ENCODE results near the gene ANKS4B.
"Not testable (repeated sequence)": the region's sequence is repeated elsewhere in the genome, so short reads cannot be mapped to it uniquely, and the experiment has no call there.

Gene ANKS4B

DNA sequence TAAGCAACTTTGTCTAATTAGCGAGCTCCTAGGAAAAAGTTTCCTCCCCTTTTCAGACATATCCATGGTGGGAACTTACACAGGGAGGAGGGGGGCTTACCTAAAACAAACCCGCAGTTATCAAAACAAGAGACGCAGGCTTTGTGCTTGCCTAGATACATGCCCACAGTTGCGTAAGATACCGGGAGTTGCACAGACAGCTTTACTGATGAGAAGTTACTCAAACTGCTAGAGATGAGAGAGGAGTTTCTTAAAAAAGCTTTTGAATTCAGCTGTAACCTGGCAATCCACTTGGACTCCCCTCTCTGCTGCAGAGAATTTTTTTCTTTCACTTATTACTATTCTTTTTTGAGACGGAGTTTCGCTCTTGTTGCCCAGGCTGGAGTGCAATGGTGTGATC lies 15.3 kb upstream of the ANKS4B start:
- DNase-seq (ENCODE audit: low read depth in 3 of 3): no peak

DNA sequence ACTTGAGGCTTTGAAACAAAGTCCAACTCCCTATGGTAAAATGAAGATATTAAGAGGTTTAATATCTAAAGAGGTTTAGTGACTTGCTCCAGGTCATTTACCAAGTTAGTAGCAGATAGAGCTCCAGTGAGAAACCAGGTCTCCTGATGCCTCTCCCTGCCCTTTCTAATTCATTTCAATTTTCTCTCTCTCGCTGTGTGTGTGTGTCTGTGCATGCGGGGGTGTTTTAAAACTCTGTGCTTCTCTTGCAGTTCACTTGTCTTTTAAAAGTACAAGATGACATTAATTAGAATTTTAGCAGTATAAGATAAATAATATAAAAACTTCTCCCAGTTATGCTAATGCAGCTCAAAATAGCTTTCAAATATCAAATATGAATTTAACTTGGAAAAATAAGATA lies 13.9 kb upstream of the ANKS4B start:
- no peak for DNase-seq (ENCODE audit: low read depth in 3 of 3)

DNA sequence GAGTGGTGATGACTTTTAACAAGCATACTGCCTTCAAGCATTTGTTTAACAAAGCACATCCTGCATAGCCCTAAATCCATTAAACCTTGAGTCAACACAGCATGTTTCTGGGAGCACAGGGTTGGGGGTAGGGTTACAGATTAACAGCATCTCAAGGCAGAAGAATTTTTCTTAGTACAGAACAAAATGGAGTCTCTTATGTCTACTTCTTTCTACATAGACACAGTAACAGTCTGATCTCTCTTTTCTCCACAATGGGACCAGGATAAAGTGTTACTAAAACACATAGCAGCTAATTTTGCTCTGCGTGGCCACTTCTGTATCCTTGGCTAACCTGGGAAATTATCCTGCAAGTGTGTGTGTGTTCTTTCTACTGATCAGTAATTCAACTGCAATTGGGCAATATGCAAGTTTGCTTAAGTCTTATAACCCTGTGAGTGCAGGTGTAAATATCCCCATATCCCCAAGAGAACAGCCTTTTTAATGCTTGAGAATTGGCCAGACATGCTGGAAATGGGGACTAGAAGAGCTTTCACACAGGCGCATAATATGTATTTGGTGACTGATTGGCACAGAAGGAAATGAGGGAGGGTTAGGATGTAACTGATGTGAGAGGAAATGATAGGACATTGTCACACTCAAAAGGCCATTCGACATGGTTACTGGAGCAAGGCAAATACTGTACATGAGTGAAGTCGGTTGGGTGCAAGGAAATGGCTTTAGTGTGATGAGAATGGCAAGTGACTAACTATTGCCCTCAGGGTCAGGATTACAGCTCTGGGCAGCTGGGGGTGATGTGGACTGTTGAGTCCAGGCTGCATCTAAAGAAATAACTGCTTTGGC lies 10.8 kb upstream of the ANKS4B start:
- DNase-seq (ENCODE audit: low read depth in 3 of 3): no peak

DNA sequence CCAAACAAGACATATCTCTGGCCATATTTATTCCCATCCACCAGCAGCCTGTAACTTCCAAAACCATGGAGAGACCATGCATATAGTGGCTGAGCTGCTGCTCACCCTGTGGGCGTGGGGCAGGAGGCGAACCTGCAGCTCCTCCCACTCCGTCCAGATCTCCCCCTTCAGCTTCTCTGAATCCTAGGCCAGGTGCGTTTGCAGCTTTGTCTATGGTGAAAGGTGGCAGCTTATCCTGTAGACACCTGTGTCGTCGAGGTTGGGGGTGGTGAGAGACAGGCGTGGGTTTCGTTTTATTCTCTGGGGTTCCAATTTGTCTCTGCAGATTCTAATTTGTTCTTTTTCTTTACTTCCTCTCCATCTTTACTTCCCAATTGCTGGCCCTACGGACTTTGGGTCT lies 9.7 kb upstream of the ANKS4B start:
- no peak for DNase-seq (ENCODE audit: low read depth in 3 of 3)

DNA sequence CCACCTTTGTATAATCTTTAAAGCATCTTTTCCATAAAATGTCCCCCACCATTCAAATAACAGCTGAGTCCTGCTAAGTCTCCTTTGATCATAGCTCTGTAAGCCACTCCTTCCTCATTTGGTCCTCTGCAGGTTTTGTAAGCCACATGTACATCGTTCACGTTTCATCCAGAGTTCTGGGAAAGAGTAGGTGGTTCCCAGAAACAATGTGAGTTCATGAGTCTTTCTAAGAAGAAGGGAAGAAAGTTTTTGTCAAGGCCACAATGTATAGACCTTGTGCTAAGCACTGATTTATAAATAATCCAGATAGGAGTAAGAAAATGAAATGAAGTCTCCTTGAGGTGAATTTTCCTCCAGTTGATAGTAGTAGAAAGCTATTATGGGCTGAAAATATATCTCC lies 8.7 kb upstream of the ANKS4B start:
- DNase-seq (ENCODE audit: low read depth in 3 of 3): no peak

DNA sequence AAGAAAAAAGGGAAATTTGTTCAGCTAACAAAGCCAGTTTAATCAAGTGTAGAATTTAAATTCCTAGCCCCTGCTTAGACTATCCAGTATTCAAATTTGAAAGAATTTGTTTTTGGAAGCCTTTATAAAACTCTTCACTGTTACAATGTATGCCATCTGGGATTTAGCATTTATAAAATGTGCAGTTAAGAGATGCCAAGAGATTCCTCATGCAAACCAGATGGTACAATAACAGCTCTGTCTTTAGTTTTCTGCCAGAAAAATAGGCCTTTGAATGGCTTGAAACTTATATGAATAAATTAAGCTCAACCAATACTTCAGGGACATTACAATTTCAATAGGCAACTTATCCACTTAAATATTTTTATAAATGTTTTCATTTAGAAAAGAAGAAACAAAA lies 6.8 kb upstream of the ANKS4B start:
- DNase-seq (ENCODE audit: low read depth in 3 of 3): no peak

DNA sequence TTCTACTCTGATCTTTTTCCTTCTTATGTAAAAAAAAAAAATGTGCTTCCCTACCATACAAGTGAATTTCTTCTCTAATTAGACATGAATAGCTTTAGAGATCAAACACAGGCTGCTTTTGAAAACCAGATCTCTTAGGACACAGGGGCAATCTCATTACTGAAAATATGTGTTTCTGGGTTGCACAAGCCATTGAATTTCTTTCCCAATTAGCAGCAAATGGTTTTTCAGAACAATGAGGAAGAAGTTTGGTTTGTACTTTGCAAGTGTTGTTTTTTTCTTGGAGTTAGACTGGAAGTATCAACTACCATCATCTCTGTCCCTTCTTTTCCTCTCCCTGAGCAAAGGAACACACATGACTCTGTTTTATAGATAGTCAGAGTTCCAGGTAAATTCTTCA lies 5.6 kb upstream of the ANKS4B start:
- DNase-seq (ENCODE audit: low read depth in 3 of 3): no peak

DNA sequence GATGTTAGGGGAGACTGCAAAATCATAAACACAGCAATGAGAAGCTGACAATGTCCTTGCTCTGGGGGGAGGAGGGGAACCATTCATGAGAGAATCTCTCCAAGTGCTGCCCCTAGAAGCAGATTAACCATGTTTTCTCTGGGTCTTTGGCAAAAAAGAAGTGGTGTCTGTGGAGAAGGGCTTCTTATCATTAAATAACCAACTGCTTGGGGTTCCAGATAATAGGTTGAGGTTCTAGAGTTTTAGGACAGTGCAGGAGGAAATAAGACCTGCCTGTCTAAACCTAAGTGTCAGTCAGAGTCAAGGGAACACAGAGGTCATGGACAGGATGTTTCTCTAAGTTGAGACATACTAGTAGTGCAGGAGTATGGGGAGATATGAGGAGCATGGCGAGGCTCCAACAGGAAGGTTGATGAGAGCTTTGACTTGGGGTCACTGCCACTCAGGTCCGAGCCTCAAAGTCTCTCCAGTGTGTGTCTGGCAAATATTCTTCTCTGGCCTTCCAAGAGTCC lies 5.1 kb upstream of the ANKS4B start:
- no peak for DNase-seq (ENCODE audit: low read depth in 3 of 3)

DNA sequence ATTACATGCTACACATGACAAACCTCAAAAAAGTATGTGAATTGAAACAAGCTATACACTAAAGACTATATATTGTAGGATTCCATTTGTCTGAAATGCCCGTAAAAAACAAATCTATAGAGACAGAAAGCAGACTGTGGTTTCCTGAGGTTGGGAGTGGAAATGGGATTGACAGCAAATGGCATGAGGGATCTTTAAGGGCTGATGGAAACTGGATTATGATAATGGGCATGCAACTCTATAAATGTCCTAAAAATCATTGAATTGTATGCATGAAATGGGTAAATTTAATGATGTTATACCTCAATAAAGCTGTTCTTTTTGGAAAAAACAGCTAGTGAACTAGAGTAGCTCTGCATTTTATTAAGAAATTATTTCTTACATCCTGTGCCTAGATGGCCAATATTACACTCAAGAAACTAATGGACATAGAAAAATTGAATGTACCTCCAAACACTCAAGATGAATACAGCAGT lies 416 bp upstream of the ANKS4B start:
- no peak for DNase-seq (ENCODE audit: low read depth in 3 of 3)

DNA sequence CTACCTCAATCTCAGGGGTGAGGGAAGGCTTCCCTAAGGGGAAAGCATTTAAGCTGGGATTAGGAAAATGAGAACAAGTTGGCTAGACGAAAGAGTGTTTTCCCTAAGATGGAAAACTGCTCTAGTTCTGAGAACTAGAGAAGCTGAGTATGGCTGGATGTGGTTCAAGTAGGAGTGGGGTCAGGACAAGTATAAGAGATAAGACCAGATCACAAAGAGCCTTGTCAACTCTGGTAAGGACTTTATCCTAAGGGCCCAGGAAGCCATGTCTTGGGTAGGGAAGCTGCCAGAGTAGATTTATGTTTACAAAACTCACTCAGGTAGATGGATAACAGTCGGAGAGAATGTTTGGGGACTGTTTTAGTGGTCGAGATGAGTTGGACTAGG lies 1.7 kb downstream of the ANKS4B start:
- no peak for DNase-seq (ENCODE audit: low read depth in 3 of 3)

DNA sequence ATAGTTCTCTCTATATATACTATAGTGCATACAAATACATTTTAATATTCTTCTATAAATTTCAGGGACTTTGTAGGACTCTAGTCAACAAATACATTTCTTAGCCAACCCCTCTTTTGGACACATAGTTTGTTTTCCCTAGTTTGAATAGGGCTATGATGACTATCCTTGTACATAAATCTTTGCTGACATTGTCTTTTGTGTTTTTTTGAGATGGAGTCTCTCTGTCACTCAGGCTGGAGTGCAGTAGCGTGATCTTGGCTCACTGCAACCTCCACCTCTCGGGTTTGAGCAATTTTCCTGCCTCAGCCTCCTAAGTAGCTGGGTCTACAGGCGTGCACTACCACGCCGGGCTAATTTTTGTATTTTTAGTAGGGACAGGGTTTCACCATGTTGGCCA lies 3.3 kb downstream of the ANKS4B start:
- no peak for DNase-seq (ENCODE audit: low read depth in 3 of 3)

DNA sequence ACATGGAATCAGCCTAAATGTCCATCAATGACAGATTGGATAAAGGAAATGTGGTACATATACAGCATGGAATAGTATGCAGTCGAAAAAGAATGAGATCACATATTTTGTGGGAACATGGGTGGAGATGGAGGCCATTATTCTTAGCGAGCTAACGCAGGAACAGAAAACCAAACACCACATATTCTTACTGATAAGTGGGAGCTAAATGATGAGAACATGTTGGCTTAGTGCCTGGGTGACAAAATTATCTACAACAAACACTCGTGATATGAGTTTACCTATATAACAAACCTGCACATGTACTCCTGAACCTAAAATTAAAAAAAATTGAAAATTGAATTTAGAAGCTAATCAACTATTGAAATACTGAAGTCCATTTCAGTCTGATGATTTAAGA lies 6.1 kb downstream of the ANKS4B start:
- DNase-seq (ENCODE audit: low read depth in 3 of 3): no peak

DNA sequence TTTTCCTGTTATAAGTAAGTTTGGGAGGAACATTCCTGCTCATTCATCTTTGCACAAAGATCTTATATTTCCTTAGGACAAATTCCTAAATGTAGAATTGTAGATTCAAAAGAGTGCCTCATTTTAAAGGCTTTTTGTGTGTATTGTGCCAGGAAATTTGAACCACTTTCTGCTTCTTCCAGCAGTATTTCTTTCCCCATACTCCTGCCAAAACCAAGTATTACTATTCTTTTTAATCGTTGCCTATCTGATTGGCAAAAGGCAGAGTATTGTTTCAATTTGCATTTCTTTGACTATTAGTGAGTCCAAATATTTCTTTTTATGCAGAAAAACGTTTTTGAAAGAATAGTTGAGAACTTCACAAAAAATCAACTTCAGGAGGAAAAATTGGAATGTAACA lies 9.3 kb downstream of the ANKS4B start:
- no peak for DNase-seq (ENCODE audit: low read depth in 3 of 3)

DNA sequence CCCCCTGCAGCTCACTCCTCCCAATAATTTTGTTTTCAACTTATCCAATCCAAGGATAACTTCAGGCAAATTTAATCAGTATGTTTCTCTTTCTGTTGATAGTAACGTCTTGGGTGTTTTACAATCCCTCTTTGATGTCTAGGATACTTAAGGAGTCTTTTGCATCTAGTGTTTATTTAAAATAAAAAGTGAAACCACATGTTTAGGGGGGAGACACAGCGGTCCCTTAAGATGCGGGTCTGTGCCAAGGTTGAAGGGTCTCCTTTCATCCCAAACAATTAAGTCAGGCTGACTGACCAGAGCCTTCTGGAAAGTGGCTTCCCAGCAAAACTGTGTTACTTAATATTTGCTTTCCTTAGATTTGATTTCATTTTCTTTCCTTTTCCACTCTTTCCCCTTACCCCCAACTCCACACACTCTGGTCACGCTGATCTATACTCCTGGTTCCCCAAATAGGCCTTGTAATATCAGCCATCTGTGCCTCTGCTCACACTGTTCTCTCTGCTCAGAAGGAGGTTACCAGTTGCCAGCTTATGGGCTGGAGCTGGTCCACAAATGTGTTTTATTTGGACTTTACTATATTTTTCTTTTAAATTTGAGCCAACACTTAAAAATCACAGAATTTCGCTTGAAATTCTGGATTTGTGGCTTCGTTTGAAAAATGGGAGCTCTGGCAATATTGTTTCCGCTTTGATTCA lies 11.2 kb downstream of the ANKS4B start:
- DNase-seq (ENCODE audit: low read depth in 3 of 3): no peak

DNA sequence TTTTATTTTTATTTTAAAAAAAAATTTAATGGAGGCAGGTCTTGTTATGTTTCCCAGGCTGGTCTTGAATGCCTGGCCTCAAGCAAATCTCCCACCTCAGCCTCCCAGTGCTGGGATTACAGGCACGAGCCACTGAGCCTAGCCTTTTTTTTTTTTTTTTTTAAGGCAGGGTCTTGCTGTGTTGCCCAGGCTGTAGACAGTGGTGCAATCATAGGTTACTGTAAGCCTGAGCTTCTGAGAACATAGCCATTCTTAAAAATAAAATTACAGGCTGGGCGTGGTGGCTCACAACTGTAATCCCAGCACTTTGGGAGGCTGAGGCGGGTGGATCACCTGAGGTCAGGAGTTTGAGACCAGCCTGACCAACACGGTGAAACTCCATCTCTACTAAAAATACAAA lies 14.7 kb downstream of the ANKS4B start:
- not testable (repeated sequence) for DNase-seq (ENCODE audit: low read depth in 3 of 3)

DNA sequence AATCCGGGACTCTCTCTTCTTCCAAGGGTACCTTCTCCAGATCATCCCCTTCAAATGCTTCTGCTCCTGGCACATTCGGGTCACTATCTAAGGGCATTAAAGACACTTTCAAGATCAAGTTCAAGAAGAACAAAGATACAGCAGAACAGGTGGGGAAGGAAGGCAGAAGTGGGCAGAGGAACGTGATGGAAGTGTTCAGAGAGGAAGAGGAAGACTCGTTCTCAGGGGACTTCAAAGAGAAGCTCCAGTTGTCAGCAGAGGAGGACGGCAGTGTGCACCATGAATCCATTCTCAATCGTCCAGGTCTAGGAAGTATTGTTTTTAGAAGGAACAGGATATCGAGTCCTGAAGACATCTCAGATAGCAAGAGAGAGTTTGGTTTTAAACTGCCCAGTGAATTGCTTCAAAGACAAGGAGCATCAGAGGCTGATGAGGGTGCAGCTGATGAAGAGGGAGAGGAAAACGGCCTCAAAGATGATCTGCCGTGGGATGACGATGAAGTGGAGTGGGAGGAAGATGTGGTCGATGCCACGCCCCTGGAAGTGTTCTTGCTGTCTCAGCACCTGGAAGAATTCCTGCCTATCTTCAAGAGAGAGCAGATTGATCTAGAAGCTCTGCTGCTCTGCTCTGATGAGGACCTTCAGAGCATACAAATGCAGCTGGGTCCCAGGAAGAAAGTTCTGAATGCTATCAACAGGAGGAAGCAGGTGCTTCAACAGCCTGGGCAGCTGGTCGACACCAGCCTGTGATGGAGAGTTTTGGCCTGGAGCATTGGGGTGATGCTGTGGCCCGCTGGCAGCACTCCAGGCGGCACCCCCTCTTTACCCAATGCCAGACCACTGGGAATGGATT lies 16.8 kb downstream of the ANKS4B start:
- DNase-seq (ENCODE audit: low read depth in 3 of 3): no peak

DNA sequence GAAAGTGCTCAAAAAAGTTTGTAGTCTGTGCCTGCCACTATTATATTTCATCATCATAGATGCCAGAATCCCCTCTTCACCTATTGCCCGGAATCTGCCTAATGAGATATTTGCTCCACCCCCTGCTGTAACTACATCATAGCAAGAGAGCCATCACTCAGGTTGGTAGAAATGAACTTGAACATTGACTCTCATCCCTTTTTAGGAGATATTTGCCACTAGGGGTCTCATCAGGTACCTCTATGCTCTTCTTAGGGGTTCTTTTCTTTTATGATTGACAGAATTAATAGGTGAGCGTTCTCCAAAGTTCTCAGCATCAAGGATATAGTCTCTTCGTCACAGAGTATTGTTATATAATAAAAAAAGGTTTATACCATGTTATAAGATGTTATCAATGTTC lies 20.0 kb downstream of the ANKS4B start:
- no peak for DNase-seq (ENCODE audit: low read depth in 3 of 3)

DNA sequence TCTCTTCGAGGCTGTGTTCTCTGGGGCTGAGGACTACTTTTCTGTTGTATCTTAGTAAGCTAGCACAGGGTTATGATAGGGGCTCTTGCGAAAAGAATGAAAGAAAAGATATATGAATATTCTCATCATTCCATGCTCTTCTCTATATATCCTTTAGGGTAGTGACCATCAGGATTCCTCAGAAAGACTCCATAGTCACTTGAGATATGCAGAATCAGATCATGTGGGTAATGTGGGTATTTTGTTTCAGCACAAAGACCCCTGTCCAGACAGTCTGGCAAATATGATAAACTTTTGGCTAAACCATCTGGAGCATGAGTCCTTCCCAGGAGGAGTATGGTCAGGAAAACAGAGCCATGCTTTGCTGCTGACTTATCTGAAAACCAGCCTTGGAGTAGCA lies 23.1 kb downstream of the ANKS4B start:
- no peak for DNase-seq (ENCODE audit: low read depth in 3 of 3)

DNA sequence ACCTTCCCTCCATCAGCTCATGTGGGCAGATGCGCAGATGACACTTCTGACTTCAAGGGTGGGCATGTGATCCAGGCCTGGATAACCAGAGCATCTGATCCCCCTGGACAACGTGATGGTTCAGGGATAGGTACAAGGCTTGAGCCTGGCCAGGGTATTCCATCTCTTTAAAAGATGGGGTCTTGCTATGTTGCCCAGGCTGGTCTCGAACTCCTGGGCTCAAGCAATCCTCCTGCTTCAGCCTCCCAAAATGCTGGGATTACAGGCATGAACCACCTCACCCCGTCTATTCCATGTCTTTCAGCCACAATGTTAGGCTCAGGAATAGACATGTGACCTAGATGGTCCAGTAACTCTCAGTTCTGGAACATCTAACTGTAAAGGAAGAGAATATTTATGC lies 23.8 kb downstream of the ANKS4B start:
- no peak for DNase-seq (ENCODE audit: low read depth in 3 of 3)

DNA sequence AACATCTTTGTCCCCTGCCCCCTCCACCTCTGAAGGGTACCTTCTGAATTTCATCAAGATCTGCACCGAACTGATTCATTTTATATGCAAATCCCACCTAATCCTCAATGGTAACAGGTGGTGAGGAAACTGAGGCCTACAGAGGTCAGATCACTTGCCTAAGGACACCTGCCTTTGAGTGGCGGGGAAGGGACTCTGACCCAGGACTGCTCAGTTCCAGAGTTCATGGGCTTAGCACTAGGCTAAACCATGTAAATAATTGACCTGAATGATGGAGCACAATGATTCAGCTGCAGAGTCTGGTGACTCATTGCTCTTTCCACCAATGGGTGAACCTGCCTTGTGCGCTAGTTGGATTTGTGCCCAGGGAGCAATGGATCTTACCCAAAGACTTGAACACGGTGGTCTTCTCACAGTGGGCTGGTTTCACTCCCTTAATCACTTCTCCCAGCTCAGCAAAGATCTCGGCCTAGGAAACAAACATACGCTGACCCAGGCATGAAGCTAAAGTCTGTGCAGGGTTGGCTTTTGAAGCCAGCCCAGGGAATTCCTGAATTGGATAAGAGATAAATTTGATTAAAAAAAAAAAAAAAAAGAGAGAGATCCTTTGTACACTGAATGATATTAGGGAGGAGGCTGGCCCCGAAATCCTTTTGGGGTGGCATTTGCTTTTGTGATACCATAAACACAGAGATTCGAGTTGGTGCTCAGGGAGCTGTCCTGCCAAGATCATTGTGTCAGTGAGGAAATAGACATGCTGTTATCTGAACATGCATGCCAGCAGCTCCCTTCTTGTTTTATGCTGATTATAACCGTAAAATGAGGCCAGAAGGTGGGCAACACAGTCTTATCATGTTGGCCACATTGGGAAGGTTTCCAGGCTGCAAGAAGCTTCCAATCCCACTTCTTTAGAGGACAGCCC lies 27.6 kb downstream of the ANKS4B start:
- DNase-seq (ENCODE audit: low read depth in 3 of 3): no peak
